GM12873 (cell line): ENCODE results near the gene HES7.

Experiments
- CTCF ChIP-seq: IDR thresholded peaks from 2 replicates; pipeline ENCODE4 v1.5.1; 2012; ENCODE audit warnings: low read depth, mild to moderate bottlenecking, moderate library complexity, low read length, control low read depth; ENCODE audit not compliant: insufficient read depth; ENCODE audit errors: missing control alignments

HES7 gene

DNA sequence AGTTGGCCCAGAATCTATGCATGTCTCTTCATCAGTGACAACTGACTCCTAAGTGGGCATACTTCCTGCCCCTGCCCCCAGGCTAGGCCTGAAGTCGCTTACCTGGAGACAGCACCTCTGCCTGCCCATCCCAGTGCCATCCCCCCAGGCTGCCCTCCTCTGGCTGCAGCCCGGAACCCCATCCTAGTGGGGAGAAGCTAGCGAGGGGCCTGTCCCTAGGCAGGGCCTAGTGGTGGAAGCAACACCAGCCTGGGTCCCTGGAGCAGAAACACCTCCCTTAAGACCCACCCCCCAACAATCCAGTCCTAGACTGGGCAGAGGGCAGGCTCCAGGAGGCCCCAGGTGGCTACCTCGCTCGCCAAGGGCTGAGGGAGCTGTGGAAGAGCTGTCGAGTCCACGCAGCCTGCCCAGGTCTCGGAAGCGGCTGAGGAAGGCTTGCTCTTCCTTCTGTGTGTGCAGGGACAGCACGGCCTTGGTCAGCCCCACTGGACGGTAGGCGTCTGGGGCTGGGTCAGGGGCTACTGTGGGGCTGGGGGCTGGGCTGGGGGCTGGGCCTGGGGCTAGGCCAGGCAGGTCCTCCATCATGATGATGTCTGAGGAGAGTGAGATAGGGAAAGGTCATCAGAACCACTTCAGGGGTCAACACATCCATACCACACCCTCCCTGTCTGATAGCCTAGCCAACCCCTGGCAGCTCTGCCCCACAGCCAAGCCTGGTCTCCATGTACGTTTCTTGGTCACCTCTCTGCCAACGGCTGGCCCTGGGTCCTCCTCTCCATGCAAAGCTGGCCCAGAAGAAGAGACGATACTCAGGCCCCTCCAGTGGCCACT, 20.7 kb upstream of the HES7 start:
- no peak for TF ChIP-seq CTCF

- no peak for TF ChIP-seq CTCF
Measured at GRCh38 chr17:8143581-8144400, 19.9 kb upstream of the HES7 start.

GRCh38 chr17:8142887-8143580, 19.1 kb upstream of the HES7 start:
- no peak for TF ChIP-seq CTCF

DNA sequence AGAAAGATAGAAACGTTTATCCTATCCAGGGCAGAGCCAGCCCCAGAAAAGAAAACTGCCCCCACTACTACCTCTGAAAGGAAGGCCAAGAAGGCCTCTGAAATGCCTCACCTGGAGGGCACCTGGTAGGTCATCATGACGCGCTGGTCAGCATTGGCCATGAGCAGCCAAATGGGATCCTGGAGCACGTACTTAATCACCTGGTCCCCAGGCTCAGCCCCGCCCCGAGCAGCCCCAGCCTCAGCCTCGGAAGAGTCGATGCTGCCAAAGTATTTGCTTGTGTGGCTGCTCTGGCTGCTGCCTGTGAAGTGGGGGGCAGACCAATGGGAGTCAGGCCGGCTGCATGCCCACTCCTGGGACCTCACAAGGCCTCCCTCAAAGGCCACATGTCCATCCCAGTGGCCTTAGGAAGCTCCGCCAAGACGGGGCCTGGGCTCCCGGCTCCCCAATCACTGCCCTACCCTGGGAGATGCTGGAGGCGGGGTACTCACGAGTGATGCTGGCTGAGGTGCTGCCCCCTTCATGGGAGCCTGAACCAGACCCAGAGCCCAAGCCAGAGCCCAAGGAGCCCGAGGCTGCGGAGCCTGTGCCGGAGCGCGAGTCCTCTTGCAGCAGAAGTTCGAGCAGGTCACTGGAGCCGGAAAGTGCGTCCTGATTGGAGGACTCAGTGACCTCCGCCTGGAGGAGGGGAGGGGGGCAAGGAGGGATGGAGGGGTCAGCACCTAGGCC, 18.4 kb upstream of the HES7 start:
- no peak for TF ChIP-seq CTCF

- TF ChIP-seq CTCF: no peak
Measured at GRCh38 chr17:8141741-8142140, 17.8 kb upstream of the HES7 start.

GRCh38 chr17:8141045-8141444, 17.1 kb upstream of the HES7 start:
- TF ChIP-seq CTCF: no peak
